ENCODE data around the gene ULK1.

DNA sequence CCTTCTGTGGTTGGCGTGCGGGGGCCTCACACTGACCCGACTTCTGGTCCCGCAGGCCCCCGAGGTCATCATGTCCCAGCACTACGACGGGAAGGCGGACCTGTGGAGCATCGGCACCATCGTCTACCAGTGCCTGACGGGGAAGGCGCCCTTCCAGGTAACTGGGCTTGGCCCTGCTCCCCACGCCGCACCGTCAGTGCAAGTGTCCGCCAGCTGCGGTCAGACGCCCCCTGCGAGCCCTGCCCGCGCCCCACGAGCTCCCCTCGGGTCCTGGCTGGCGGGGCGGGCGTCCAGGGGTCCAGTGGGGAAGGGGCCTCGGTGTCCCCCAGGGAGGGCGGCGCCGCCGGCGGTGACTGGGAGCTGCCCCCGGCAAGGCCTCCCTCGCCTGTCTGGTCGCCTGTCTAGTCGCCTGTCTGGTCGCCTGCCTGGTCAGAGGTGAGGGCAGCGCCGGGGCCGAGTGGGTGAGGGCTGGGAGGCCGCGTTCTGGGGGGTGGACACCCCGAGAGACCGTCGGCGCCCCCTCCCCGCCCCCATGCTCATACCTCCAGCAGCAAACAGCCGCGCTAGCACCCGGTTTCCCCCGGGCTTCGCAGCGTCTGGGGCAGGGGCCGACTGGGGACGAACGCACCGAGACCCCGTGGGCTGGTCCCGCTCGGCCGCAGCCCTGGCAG lies 14.8 kb downstream of the ULK1 start:
- no peak for TF ChIP-seq ZNF16 (tag by site-specific recombination; IDR thresholded peaks at IDR 0.05; ENCODE audit: low read depth)
- TF ChIP-seq, protein P1, sequence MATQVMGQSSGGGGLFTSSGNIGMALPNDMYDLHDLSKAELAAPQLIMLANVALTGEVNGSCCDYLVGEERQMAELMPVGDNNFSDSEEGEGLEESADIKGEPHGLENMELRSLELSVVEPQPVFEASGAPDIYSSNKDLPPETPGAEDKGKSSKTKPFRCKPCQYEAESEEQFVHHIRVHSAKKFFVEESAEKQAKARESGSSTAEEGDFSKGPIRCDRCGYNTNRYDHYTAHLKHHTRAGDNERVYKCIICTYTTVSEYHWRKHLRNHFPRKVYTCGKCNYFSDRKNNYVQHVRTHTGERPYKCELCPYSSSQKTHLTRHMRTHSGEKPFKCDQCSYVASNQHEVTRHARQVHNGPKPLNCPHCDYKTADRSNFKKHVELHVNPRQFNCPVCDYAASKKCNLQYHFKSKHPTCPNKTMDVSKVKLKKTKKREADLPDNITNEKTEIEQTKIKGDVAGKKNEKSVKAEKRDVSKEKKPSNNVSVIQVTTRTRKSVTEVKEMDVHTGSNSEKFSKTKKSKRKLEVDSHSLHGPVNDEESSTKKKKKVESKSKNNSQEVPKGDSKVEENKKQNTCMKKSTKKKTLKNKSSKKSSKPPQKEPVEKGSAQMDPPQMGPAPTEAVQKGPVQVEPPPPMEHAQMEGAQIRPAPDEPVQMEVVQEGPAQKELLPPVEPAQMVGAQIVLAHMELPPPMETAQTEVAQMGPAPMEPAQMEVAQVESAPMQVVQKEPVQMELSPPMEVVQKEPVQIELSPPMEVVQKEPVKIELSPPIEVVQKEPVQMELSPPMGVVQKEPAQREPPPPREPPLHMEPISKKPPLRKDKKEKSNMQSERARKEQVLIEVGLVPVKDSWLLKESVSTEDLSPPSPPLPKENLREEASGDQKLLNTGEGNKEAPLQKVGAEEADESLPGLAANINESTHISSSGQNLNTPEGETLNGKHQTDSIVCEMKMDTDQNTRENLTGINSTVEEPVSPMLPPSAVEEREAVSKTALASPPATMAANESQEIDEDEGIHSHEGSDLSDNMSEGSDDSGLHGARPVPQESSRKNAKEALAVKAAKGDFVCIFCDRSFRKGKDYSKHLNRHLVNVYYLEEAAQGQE (tag by site-specific recombination; IDR thresholded peaks at IDR 0.05), result no peak
- TF ChIP-seq ZNF555 (tag by site-specific recombination; conservative IDR thresholded peaks at IDR 0.05), result no peak
- no peak for TF ChIP-seq ZNF561 (tag by site-specific recombination; IDR thresholded peaks at IDR 0.05; ENCODE audit: borderline replicate concordance)
- TF ChIP-seq, protein P2, sequence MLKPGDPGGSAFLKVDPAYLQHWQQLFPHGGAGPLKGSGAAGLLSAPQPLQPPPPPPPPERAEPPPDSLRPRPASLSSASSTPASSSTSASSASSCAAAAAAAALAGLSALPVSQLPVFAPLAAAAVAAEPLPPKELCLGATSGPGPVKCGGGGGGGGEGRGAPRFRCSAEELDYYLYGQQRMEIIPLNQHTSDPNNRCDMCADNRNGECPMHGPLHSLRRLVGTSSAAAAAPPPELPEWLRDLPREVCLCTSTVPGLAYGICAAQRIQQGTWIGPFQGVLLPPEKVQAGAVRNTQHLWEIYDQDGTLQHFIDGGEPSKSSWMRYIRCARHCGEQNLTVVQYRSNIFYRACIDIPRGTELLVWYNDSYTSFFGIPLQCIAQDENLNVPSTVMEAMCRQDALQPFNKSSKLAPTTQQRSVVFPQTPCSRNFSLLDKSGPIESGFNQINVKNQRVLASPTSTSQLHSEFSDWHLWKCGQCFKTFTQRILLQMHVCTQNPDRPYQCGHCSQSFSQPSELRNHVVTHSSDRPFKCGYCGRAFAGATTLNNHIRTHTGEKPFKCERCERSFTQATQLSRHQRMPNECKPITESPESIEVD (tag by site-specific recombination; IDR thresholded peaks at IDR 0.05), result no peak
- TF ChIP-seq, protein P3, sequence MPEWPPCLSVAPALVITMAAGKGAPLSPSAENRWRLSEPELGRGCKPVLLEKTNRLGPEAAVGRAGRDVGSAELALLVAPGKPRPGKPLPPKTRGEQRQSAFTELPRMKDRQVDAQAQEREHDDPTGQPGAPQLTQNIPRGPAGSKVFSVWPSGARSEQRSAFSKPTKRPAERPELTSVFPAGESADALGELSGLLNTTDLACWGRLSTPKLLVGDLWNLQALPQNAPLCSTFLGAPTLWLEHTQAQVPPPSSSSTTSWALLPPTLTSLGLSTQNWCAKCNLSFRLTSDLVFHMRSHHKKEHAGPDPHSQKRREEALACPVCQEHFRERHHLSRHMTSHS (tag by site-specific recombination; IDR thresholded peaks at IDR 0.05), result no peak
- TF ChIP-seq, protein P4, sequence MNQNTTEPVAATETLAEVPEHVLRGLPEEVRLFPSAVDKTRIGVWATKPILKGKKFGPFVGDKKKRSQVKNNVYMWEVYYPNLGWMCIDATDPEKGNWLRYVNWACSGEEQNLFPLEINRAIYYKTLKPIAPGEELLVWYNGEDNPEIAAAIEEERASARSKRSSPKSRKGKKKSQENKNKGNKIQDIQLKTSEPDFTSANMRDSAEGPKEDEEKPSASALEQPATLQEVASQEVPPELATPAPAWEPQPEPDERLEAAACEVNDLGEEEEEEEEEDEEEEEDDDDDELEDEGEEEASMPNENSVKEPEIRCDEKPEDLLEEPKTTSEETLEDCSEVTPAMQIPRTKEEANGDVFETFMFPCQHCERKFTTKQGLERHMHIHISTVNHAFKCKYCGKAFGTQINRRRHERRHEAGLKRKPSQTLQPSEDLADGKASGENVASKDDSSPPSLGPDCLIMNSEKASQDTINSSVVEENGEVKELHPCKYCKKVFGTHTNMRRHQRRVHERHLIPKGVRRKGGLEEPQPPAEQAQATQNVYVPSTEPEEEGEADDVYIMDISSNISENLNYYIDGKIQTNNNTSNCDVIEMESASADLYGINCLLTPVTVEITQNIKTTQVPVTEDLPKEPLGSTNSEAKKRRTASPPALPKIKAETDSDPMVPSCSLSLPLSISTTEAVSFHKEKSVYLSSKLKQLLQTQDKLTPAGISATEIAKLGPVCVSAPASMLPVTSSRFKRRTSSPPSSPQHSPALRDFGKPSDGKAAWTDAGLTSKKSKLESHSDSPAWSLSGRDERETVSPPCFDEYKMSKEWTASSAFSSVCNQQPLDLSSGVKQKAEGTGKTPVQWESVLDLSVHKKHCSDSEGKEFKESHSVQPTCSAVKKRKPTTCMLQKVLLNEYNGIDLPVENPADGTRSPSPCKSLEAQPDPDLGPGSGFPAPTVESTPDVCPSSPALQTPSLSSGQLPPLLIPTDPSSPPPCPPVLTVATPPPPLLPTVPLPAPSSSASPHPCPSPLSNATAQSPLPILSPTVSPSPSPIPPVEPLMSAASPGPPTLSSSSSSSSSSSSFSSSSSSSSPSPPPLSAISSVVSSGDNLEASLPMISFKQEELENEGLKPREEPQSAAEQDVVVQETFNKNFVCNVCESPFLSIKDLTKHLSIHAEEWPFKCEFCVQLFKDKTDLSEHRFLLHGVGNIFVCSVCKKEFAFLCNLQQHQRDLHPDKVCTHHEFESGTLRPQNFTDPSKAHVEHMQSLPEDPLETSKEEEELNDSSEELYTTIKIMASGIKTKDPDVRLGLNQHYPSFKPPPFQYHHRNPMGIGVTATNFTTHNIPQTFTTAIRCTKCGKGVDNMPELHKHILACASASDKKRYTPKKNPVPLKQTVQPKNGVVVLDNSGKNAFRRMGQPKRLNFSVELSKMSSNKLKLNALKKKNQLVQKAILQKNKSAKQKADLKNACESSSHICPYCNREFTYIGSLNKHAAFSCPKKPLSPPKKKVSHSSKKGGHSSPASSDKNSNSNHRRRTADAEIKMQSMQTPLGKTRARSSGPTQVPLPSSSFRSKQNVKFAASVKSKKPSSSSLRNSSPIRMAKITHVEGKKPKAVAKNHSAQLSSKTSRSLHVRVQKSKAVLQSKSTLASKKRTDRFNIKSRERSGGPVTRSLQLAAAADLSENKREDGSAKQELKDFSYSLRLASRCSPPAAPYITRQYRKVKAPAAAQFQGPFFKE (tag by site-specific recombination; IDR thresholded peaks at IDR 0.05; ENCODE audit: borderline replicate concordance), result no peak
- no peak for TF ChIP-seq ZNF391 (tag by site-specific recombination; IDR thresholded peaks at IDR 0.05; ENCODE audit: borderline replicate concordance, low read depth)
- TF ChIP-seq, protein P5, sequence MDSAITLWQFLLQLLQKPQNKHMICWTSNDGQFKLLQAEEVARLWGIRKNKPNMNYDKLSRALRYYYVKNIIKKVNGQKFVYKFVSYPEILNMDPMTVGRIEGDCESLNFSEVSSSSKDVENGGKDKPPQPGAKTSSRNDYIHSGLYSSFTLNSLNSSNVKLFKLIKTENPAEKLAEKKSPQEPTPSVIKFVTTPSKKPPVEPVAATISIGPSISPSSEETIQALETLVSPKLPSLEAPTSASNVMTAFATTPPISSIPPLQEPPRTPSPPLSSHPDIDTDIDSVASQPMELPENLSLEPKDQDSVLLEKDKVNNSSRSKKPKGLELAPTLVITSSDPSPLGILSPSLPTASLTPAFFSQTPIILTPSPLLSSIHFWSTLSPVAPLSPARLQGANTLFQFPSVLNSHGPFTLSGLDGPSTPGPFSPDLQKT (IDR thresholded peaks at IDR 0.05; ENCODE audit: borderline replicate concordance, low read depth, low read length), result no peak
- no peak for TF ChIP-seq ZNF366 (tag by site-specific recombination; conservative IDR thresholded peaks at IDR 0.05)
- TF ChIP-seq, protein P6, sequence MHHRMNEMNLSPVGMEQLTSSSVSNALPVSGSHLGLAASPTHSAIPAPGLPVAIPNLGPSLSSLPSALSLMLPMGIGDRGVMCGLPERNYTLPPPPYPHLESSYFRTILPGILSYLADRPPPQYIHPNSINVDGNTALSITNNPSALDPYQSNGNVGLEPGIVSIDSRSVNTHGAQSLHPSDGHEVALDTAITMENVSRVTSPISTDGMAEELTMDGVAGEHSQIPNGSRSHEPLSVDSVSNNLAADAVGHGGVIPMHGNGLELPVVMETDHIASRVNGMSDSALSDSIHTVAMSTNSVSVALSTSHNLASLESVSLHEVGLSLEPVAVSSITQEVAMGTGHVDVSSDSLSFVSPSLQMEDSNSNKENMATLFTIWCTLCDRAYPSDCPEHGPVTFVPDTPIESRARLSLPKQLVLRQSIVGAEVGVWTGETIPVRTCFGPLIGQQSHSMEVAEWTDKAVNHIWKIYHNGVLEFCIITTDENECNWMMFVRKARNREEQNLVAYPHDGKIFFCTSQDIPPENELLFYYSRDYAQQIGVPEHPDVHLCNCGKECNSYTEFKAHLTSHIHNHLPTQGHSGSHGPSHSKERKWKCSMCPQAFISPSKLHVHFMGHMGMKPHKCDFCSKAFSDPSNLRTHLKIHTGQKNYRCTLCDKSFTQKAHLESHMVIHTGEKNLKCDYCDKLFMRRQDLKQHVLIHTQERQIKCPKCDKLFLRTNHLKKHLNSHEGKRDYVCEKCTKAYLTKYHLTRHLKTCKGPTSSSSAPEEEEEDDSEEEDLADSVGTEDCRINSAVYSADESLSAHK (tag by site-specific recombination; IDR thresholded peaks at IDR 0.05), result no peak
